AG09319 (cell line): ENCODE data around the gene COPA.
A peak's percentile ranks its signal among the peaks of the same experiment; 100 is the strongest.

Experiments
- DNase-seq: peaks from one replicate; pipeline ENCODE4 v3.0.0-alpha.2; 2010; ENCODE audit warnings: low read depth; ENCODE audit errors: extremely low read depth
- CTCF ChIP-seq: IDR thresholded peaks from 2 replicates; pipeline ENCODE4 v1.5.1; 2011; ENCODE audit warnings: low read depth, mild to moderate bottlenecking, inconsistent platforms, low read length, moderate library complexity

The COPA gene

GRCh38 chr1:160261556-160261892, 81.5 kb downstream of the COPA start:
- DNase-seq: peak; percentile 54
- no peak for TF ChIP-seq CTCF

- no peak for TF ChIP-seq CTCF
- peak; percentile 38 for DNase-seq
Observed at GRCh38 chr1:160260406-160261382, 82.4 kb downstream of the COPA start.

- DNase-seq: no peak
- no peak for TF ChIP-seq CTCF
Observed at GRCh38 chr1:160258177-160258798, 84.8 kb downstream of the COPA start.

- no peak for DNase-seq
- no peak for TF ChIP-seq CTCF
Observed at GRCh38 chr1:160257411-160258015, 85.5 kb downstream of the COPA start.

- DNase-seq: no peak
- TF ChIP-seq CTCF: no peak
Observed at GRCh38 chr1:160256396-160257046, 86.5 kb downstream of the COPA start.

GRCh38 chr1:160255781-160256300, 87.2 kb downstream of the COPA start:
- no peak for TF ChIP-seq CTCF
- DNase-seq: no peak
